ENCODE results near the gene URI1.

URI1 gene

GRCh38 chr19:30060531-30061222 is 118.6 kb downstream of the URI1 start:
- DNase-seq: no peak

GRCh38 chr19:30061223-30062064 is 119.4 kb downstream of the URI1 start:
- no peak for DNase-seq

GRCh38 chr19:30062065-30062906 is 120.2 kb downstream of the URI1 start:
- no peak for DNase-seq

GRCh38 chr19:30062907-30063649 is 121.0 kb downstream of the URI1 start:
- DNase-seq: no peak

GRCh38 chr19:30063650-30064347 is 121.8 kb downstream of the URI1 start:
- no peak for DNase-seq

- DNase-seq: no peak
These were observed 122.3 kb downstream of the URI1 start for GRCh38 chr19:30064348-30064699.

- DNase-seq: no peak
These were observed 122.9 kb downstream of the URI1 start for GRCh38 chr19:30064771-30065494.

GRCh38 chr19:30065680-30066606 is 123.9 kb downstream of the URI1 start:
- no peak for DNase-seq

Data from CD4-positive, alpha-beta T cell treated with Interleukin-10 for 1 hour (primary cell).